ENCODE results near the gene PAX2.

The PAX2 gene

DNA sequence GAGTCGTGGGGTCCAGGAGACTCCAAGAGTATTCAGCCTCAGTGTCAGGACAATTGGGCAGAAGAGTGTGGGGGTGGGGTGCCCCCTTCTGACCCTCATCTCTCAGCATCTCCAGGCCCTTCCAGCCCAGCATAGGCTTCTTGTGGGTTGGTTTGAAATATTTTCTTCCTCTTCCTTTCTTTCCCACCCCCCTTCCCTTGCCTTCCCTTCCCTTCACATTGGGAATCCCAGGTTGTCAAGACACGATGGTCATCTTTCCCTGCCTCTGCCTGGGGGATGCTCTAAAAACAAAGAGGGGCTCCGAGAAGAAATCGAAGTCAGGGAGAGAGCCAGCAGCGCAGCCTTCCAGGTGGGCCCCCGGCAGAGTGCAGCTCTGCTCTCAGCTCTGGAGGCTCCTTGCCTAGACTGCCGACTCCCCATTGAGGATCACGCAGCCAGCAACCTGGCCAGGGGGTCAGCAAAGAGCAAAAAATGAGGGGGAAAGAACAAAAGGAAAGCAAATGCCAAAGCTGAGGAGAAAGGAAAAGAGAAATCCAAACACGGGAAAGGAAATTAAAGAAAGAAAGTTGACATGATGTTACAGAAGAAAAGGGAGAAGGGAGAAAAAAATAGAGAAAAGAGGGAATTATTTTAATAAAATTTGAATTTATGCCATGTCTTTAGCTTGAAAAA, 1.5 kb downstream of the PAX2 start:
- no peak for DNase-seq (ENCODE audit: low spot score)
- no peak overlapping the region for H3K27ac ChIP-seq
- TF ChIP-seq, protein P1, sequence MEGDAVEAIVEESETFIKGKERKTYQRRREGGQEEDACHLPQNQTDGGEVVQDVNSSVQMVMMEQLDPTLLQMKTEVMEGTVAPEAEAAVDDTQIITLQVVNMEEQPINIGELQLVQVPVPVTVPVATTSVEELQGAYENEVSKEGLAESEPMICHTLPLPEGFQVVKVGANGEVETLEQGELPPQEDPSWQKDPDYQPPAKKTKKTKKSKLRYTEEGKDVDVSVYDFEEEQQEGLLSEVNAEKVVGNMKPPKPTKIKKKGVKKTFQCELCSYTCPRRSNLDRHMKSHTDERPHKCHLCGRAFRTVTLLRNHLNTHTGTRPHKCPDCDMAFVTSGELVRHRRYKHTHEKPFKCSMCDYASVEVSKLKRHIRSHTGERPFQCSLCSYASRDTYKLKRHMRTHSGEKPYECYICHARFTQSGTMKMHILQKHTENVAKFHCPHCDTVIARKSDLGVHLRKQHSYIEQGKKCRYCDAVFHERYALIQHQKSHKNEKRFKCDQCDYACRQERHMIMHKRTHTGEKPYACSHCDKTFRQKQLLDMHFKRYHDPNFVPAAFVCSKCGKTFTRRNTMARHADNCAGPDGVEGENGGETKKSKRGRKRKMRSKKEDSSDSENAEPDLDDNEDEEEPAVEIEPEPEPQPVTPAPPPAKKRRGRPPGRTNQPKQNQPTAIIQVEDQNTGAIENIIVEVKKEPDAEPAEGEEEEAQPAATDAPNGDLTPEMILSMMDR (conservative IDR thresholded peaks at IDR 0.05; ENCODE audit: low read depth): no peak
- POLR2A ChIA-PET (ENCODE audit: low non-redundant PET): no interaction called here
- CTCF ChIA-PET: interaction anchor here (0.7 to 0.9 kb wide), 4 partner anchors 18 to 185 kb away, joined by 3 to 8 read pairs (median 4); no protein-coding TSS in a partner anchor

DNA sequence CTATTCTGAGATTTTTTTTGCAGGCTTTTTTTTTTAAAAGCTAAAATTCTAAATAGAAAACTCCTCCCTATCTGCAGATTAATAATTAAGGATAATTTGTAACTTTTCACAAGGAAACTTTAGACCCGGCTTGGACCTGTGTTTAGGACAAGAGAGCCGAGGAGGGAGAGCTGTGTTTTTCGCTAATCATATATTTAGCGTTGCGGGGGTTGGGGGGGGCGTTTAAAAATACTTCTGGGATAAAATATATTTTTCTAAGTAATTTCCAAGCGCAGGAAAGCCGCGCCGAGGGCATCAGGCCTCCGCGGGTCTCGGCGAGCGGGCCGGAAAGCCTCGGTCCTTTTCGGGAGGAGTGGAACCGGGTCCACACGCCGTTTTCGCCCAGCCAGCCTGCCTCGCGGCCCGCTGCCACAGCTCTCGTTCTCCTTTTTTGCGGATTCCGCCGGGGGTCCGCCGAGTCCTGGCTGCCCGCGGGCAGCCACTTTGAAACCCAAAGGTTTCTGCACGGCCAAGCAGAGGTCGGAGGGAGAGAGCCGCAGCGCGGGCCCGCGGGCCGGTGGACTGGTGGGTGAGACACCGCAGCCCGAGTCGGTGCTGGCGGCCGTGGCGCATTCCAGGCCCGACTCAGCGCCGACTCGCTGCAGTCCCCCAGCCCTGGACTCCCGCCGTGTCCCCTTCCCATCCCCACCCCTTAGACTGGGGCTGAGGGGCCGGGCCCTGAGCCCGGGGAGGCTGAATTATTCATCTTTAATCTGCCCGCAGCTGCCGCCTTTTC, 2.3 kb downstream of the PAX2 start:
- TF ChIP-seq, protein P1 (conservative IDR thresholded peaks at IDR 0.05; ENCODE audit: low read depth): no peak
- CTCF ChIA-PET: interaction anchor here (0.7 to 1.0 kb wide), 4 partner anchors 77 to 185 kb away, joined by 3 to 4 read pairs (median 4); no protein-coding TSS in a partner anchor
- POLR2A ChIA-PET (ENCODE audit: low non-redundant PET): interaction anchor here (0.6 kb wide), 1 partner anchor 35 kb away, joined by 3 read pairs; no protein-coding TSS in a partner anchor
- H3K27ac ChIP-seq: no peak overlapping the region
- DNase-seq (ENCODE audit: low spot score): no peak

DNA sequence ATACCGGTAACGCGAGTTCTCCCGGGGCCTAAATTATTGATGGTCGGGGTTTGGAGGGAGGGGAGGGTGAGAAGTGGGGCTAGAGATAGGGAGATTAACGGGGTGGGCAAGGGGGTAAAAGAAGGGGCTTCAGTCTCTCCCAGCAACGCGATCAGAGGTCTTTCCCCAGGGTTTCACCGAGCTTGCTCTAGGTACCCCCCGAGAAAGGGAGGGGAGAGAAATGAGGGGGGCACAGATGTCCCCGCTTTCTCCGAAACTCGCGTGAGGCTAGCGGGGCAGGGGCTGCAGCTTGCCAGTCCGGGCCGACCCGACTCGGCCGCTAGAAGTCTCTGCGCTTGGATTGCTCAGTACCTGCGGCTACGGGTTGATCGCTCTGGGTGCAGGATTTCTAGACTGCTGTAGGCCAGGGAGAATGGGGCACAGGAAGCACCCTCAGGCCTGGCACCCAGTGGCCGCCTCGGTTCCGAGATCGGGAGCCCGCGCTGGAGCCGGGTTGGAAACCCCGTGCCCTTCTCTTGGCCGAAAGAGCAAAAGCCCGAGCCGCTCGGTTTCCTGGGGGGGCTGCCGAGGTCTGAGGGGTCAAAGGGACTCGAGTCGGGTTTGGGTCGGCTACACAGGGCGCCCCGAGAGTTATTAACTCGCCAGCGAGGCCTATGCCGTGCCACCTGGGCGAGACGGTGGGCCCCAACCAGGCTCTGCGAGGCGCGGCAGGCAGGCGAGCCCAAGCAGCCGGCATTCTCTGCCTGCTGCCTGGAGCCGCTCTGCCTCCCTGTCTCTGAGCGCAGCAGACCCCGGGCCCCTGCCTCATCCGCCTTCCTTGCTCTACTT, 3.1 kb downstream of the PAX2 start:
- no peak for DNase-seq (ENCODE audit: low spot score)
- POLR2A ChIA-PET (ENCODE audit: low non-redundant PET): interaction anchor here (0.6 kb wide), 1 partner anchor 35 kb away, joined by 3 read pairs; no protein-coding TSS in a partner anchor
- H3K27ac ChIP-seq: no peak overlapping the region
- CTCF ChIA-PET: interaction anchor here (1.0 kb wide), 1 partner anchor 130 kb away, joined by 3 read pairs; no protein-coding TSS in a partner anchor
- TF ChIP-seq, protein P1 (conservative IDR thresholded peaks at IDR 0.05; ENCODE audit: low read depth): no peak

DNA sequence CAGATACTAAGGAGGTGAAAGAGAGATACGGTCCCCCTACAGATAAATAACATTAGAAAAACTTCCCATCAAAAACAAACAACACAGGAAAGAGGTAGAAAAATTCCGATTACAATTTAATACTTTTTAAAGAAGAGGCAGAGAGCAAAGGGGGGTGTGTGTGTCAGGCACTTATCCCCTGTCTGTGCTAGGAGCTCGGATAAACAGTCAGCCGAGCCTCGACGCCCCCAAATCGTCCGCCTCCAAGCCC, 3.6 kb downstream of the PAX2 start:
- CTCF ChIA-PET: interaction anchor here (1.1 kb wide), 1 partner anchor 20 kb away, joined by 5 read pairs; no protein-coding TSS in a partner anchor
- DNase-seq (ENCODE audit: low spot score): no peak
- H3K27ac ChIP-seq: no peak overlapping the region
- TF ChIP-seq, protein P1 (conservative IDR thresholded peaks at IDR 0.05; ENCODE audit: low read depth): no peak
- POLR2A ChIA-PET (ENCODE audit: low non-redundant PET): no interaction called here

DNA sequence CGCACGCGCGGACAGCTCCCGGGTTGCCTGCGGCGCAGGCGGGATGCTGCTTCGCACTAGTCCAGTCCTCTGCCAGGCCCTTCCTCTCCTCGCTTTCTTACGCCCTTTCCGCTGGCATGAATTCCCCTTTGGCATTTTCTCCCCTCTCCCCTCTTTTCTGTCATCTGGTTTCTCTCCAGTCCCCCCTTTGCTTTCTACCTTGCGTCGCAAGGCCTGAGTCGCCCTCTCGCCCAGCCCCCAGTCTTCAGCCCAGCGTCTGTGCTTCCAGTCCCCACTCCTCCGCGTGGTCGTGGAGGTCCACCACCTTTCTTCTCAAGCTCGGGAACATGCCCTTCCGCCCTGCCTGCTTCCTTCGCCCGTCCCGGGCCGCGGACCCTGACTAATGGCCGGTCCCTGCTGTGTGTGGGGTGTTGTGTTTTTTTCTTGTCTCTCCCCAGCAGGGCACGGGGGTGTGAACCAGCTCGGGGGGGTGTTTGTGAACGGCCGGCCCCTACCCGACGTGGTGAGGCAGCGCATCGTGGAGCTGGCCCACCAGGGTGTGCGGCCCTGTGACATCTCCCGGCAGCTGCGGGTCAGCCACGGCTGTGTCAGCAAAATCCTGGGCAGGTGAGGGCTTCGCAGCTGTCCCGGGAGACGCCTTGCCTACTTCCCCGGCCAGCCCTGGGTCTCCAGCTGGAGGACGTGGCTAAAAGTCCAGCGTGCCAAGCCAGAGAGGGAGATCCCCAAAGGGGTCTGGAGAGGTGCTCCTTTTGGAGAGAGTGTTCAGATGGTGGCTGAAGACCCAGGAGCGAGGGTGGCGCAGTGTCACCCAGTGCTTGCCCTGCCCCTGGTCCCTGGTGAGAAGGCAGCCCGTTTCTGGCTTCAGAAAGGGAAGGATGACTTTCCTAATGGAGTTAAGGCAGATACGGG, 4.2 kb downstream of the PAX2 start:
- no peak for DNase-seq (ENCODE audit: low spot score)
- TF ChIP-seq, protein P1 (conservative IDR thresholded peaks at IDR 0.05; ENCODE audit: low read depth): no peak
- CTCF ChIA-PET: interaction anchor here (1.1 kb wide), 1 partner anchor 20 kb away, joined by 5 read pairs; no protein-coding TSS in a partner anchor
- H3K27ac ChIP-seq: no peak overlapping the region
- POLR2A ChIA-PET (ENCODE audit: low non-redundant PET): no interaction called here
